Left ventricle myocardium superior (tissue), 1 donor: Measurements from ENCODE around the gene SLC45A2. TPM values are rescaled to one million over a fixed set of nuclear protein-coding genes. Genes with fewer than 3 reads are reported as not detected.
A peak's percentile ranks its signal among the peaks of the same experiment; 100 is the strongest.
"Not testable (repeated sequence)": the region's sequence is repeated elsewhere in the genome, so short reads cannot be mapped to it uniquely, and the experiment has no call there.

Source experiments
- ATAC-seq: fragments of 200-7000 bp; cut with Tn5 transposase; one replicate; pipeline ENCODE4 v1.9.1; 2020; ENCODE audit warnings: mild to moderate bottlenecking, moderate library complexity
- DNase-seq: peaks from one replicate; pipeline ENCODE4 v3.0.0-alpha.2; 2020
- intact Hi-C: fragments of 100-400 bp; cut with micrococcal nuclease; formaldehyde crosslinking; loops from one replicate; pipeline ENCODE4 v1.11.0; 2022
- long read RNA-seq: library from polyadenylated mRNA; unstranded; transcript quantifications from one replicate; pipeline ENCODE4 v2.0.0, GENCODE V29; 2021
- total RNA-seq: library from RNA; stranded (reverse); fragmentation: NEBNext Ultra II Directional; extraction: Animal tissue kit (Norgen Biotek cat#: 25700); gene quantifications from one replicate; pipeline ENCODE4 v1.2.1, GENCODE V29; 2021
- donor health status: DM: no; HTN: yes; CAD: no; lungs with severe emphysema.

SLC45A2 gene, protein sequence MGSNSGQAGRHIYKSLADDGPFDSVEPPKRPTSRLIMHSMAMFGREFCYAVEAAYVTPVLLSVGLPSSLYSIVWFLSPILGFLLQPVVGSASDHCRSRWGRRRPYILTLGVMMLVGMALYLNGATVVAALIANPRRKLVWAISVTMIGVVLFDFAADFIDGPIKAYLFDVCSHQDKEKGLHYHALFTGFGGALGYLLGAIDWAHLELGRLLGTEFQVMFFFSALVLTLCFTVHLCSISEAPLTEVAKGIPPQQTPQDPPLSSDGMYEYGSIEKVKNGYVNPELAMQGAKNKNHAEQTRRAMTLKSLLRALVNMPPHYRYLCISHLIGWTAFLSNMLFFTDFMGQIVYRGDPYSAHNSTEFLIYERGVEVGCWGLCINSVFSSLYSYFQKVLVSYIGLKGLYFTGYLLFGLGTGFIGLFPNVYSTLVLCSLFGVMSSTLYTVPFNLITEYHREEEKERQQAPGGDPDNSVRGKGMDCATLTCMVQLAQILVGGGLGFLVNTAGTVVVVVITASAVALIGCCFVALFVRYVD
- not detected for total RNA-seq
- long read RNA-seq, result 0 reads

DNA sequence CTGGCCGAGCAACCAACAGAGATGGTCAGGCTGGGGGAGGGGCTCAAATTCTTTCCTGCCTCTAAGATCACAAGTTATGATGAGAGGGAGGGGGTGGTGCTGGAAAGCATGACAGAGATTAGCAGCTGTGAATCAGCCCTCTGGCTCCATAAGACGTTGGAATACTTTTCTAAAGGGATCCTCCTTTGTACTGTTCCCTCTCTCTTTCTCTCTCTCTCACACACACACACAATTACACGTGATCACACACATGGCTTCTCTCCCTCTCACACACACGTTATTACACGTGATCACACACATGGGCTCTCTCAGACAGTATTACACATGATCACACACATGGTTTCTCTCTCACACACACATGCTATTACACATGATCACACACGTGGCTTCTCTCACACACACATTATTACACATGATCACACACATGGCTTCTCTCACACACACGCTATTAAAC is at the start of gene SLC45A2:
Gene SLC45A2, minus strand, starts transcription at position 23 of the 454 bp plus-strand sequence. CDS start 110 bp downstream, outside the sequence.
- intact Hi-C loops, result no loop called here
- ATAC-seq (no peak), DNase-seq (no peak)

DNA sequence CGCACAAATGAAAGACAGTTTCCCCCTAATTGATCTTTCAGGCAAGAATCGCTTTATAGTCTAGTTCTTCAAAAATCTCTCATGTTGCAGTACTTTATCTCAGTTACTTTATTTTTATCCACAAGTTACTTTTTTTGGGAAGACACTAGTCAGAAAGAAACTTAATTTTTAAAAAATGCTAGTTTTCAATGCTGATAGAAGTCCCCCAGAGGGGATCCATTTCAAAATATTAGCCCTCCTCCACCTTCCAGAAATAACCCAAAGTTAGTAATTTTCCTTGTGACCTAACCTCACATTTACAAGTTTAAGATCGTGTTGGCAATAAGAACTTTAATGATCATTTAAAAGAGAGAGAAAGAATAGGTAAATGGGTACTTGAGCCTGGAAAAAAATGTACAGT is 47.5 kb upstream of the SLC45A2 start:
- intact Hi-C loops, result no loop called here
- DNase-seq, result no peak
- ATAC-seq, result no peak

DNA sequence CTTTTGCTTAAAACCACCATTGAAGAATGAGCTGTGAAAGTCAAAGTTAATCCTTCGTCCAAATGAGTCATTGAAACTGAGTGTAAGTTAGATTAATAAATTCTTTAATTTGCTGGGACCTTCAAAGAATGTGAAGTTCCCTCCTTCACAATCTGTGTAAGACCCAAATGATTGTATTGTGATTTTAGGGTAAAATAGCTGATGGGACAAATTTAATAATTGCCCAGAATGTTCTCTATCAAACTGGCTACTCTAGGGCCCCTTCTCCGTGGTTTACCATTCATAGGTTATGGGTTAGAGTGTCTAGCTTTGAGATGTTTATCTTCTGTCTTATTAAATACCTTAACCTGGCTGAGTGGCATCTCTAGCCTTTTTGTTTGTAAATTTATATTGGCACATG is 46.6 kb upstream of the SLC45A2 start:
- intact Hi-C loops, result no loop called here
- ATAC-seq (no peak), DNase-seq (no peak)

DNA sequence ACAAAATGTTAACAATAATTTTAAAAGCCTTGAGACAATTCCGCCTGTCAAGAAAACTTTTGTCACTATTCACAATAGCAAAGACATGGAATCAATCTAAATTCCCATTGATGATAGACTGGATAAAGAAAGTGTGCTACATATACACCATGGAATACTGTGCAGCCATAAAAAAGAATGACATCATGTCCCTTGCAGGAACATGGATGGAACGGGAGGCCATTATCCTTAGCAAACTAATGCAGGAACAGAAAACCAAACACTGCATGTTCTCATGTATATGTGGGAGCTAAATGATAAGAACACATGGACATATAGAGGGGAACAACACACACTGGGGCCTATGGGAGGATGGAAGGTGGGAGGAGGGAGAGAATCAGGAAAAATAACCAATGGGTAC is 46.1 kb upstream of the SLC45A2 start:
- intact Hi-C loops, DNase-seq, ATAC-seq: not testable (repeated sequence)

DNA sequence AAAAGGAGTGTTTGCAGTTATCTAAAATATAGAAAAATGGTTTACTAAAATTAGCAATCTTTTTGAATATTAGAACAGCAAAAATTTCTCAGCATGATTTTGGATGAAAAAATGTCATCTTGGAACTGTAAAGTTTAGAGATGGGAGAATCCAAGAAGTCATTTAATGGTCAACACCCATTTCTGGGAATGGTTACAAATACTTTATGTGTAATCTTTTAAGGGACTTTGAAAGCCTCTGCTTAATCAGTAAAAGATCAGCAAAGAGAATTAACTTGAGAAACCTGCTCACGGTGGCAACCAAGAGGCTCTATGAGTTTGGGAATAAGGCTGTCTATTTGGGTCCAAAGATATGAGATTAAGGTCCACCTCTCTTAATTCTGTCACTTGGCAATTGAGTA is 45.6 kb upstream of the SLC45A2 start:
- intact Hi-C loops, result no loop called here
- ATAC-seq (no peak), DNase-seq (no peak)

DNA sequence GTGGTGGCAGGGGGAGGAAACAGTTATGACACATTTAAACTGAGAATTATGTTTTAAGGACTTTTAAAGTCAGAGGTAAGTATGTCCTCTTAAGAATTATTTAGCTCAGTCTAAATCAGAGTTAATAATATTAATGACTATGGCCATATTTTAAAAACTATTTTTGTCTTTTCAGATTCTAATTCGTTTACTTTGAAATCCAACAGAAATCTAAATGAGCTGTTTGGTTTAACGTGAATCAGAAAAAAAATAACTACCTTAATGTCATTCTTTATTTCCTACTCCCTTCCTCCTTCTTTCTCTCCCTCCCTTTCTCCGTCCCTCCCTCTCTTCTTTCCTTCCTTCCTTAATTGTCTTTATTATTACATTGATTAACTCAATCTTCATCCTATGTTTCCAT is 43.9 kb upstream of the SLC45A2 start:
- DNase-seq, result no peak
- intact Hi-C loops, result no loop called here
- ATAC-seq, result no peak

DNA sequence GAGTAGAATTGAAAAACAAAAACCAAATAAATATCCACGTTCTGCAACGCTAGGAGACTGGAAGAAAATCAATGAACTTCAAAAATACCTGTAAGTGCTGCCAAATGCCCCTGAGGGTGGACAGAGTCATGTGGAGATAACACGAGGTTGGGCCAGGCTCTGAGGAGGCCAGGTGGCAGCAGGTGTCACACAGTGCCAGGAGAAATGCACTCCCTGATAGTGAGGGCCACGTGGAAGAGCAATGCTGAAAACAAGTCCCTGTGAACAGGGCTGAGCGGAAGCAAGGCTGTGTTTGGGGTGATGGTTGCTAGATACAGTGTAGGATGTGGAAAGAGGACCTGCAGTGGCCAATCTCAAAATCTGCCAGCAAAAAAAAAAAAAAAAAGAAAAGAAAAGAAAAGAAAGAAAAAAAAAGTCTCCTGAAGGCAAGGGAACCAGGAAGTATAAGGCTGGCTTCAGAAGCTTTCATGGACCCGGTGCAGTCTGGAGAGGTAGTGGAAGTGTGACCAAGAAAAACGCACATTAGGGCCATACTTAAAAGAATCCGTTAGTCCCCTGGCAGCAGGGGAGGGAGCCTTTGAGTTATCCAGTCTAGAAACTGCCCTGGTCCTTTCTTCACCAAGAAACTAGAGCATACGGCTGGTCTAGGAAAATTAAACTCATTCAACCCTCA is 41.7 kb upstream of the SLC45A2 start:
- intact Hi-C loops, result no loop called here
- no peak for ATAC-seq
- DNase-seq, result no peak

DNA sequence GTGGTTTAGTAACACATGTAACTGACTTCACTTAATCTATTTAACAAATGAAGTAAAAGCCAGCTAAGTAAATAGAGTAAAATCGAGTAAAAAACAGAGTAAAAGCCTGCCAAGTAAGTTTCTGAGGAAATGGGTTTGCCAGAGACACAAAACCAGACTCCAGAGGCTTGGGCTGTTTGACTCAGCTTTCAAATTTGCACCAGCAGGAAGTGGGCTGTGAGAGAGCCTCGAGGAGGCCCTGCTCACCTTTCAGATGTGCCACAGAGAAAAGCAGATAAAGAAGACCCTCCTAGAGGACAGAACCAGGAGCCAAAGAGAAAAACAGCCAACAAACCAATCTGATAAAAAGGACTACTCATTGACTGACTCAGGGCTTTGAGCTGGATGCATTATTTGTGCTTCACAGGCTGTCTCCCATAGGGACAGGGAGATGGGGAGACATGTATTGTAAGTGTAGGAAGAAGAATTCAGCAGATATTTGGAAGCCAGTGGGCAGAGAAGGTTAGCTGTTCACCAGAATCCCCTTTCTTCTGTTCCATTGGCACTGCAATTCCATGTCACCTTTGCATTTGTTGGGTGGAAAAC is 37.7 kb upstream of the SLC45A2 start:
- DNase-seq (no peak), ATAC-seq (peak; percentile 44)
- intact Hi-C loops, result no loop called here

DNA sequence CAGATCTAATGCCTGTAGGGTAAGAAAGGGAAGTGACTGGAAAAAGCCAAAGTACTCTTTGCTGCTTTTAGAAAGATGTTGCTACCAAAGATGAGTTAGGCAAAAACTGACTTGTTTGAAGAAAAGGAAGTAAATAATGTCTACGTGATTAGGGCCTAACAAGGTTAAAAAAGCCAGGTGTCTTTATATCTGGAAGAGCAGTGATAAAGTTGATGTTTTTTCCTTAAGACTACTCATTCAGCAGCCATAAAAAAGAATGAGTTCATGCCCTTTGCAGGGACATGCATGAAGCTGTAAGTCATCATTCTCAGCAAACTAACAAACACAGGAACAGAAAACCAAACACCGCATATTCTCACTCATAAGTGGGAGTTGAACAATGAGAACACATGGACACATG is 36.8 kb upstream of the SLC45A2 start:
- no peak for DNase-seq
- intact Hi-C loops, result no loop called here

DNA sequence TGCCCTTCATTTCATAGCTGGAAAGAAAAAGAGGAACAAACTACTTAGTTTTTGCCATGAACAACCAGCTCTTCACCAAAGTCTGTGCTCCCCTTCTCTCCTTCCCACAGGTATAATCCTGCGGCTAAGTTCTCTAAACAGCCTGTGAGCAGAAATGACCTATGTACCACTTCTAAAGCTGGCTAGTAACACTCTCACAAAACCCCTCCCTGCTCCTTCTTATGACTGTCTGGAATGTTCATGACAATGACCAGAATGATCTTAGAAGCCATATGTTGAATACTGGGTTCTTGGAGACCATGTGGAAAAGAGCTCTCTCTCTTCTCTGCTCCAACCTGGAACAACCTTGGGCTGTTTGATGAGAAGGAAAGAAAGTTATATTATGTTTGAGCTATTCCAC is 36.2 kb upstream of the SLC45A2 start:
- ATAC-seq (no peak), DNase-seq (no peak)
- intact Hi-C loops, result no loop called here

More for the DNA sequence above, 36.8 kb upstream of the SLC45A2 start:
- ATAC-seq, result no peak

DNA sequence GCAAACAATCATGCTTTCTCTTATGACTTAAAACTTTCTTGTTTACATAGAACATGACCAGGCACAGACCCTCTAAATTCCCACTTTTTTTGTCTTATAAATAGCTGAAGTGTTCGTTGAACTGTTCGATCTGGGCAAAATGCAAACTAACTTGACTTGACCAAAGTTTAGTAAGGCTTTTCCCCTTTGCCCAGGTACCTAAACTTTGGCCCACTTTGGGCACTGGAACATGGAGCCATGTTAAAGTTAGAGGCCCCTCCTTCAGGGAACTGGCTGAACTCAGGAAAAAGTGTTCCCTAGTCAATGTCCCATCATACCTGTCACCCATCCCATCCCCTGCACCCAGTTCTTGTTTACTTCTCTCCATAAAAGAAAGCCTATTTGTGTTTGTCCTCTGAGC is 32.8 kb upstream of the SLC45A2 start:
- ATAC-seq (no peak), DNase-seq (no peak)
- intact Hi-C loops, result no loop called here

DNA sequence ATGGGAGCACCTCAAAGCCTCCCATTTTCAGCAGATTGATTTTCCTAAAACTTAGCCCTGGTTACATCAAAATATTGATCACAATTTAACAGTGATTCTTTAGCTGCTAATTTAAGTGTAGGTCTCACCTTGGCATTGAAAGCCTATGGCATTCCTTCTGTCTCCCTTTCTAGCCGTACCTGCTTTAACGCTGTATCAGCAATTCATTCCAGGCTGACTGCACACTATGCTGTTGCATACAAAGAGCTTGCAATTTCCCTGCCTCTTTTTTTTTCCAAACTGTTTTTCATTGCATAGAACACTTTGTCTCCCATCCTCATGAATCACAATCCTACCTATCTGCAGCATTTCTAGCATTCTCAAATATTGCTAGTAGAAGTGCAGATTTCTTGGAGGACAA is 32.3 kb upstream of the SLC45A2 start:
- intact Hi-C loops, result no loop called here
- ATAC-seq, result no peak

DNA sequence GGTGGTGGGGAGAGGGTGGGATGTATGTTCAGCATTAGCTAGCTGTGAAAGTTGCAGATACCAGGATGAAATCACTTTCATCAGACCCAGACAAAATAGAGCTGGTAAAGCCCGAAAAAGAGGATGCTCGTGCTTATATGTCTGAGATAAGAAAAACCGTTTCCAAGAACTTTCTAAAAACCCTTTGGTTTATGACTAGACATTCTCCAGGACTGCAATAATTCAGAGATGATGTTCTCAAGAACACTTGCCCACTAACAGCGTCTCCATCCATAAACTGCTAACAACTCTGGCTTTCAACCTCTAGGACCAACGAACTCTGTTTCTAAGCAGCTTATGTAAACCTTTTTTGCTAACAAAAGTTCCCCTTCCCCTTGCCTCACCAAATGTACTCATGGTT is 31.7 kb upstream of the SLC45A2 start:
- intact Hi-C loops, result no loop called here
- no peak for ATAC-seq
- no peak for DNase-seq

More for the DNA sequence above, 32.3 kb upstream of the SLC45A2 start:
- no peak for DNase-seq

DNA sequence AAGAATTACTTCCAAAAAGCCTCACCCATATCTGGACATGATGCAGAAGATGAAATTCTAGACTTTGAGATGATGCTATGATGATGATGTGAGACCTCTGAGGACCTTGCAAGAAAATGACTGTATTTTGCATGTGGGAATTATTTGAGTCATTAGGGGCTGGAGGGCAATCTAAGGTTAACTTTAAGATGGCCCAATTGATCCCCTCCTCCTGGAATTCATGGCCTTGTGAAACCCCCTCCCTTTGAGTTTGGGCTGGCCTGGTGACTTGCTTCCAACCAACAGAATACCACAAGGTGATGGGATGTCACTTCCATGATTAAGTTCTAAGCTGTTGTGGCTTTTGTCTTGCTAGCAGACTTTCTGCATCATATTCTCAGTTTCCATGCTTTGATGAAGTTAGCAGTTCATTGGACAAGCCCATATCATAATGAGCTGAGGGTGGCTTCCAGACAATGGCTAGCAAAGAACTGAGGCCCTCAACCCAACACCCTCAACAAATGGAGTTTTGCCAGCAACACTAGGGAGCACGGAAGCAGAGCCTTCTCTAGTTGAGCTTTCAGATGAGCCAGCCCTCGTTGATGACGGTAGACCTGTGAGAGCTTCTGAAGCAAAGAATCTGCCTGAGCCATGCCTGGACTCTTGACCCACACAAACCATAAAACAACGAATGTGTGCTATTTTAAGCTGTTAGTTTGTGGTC is 30.8 kb upstream of the SLC45A2 start:
- intact Hi-C loops, result no loop called here
- ATAC-seq, result no peak
- DNase-seq, result no peak

DNA sequence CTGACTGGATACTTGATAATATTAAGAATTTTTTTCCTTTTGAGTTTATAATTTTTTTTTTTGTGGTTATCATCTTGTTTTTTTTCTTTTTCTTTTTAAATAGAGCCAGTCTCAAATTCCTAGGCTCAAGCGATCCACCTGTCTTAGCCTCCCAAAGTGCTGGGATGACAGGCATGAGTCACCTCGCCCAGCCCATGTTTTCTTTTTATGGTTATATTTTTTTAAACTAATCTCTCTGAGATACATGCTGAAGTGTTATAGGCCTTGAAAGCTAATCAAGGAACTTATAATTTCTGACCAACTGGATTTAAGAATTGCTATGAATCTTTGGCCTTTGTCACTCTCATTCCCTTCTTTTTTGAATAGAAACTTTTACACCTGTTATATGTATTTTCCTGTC is 30.1 kb upstream of the SLC45A2 start:
- ATAC-seq (no peak), DNase-seq (no peak)
- intact Hi-C loops, result no loop called here

DNA sequence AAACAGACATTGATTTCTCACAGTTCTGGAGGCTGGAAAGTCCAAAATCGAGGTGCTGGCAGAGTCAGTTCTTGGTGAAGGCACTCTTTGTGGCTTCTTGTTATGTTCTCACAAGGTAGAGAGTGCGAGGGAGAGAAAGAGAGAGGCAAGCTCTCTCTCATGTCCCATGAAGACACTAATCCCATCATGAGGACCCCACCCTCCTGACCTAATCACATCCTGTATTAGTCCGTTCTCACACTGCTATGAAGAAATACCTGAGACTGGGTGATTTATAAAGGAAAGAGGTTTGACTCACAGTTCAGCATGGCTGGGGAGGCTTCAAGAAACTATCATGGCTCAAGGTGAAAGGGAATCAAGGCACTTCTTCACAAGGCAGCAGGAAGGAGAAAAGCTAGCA is 29.1 kb upstream of the SLC45A2 start:
- no peak for DNase-seq

DNA sequence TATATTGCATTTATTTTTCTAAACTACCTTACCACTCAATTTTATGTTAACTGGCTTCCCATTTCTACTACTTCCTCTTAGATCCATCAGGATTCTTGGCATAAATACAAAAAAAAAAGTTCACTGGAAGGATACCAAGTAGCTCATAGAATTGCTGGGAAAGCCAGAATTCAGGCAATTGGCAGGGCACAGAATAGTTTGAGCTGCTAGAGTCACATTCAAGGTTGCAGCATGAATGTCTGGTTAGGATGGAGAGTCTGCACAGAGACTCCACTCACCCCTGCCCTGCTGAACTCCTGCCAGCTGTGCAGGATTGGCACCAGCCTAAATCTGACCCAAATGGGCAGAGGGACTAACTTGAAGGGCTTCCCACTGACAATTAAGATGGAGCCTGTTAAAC is 28.3 kb upstream of the SLC45A2 start:
- no peak for DNase-seq
- intact Hi-C loops, result no loop called here
- no peak for ATAC-seq

More for the DNA sequence above, 29.1 kb upstream of the SLC45A2 start:
- intact Hi-C loops, result no loop called here
- ATAC-seq, result no peak

DNA sequence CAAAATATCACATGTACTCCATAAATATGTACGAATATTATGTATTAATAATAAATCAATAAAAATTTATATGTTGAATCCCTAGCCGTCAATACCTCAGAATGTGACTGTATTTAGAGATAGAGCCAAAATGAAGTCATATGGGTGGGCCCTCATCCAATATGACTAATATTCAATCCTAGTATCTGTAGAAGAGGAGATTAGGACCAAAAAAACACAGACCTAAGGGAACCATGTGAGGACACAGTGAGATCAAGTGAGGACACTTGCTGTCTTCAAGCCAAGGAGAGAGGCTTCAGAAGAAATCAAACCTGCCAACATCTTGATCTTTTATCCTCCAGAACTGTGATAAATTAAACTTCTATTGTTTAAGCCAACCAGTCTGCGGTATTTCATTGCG is 27.0 kb upstream of the SLC45A2 start:
- ATAC-seq (no peak), DNase-seq (no peak)
- intact Hi-C loops, result no loop called here

DNA sequence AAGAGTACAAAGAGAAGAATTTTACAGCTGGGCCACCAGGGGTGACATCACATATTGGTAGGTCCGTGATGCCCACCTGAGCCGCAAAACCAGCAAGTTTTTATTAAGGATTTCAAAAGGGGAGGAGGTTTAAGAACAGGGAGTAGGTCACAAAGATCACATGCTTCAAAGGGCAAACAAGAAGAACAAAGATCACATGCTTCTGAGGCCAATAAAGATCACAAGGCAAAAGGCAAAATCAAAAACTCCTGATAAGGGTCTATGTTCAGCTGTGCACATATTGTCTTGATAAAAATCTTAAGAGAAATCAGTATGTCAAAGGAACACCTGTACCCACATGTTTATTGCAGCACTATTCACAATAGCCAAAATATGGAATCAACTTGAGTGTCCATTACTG is 25.7 kb upstream of the SLC45A2 start:
- intact Hi-C loops, DNase-seq, ATAC-seq: not testable (repeated sequence)
